NB4 (cell line): Measurements from ENCODE around the gene TEX12.

Experiments
- POLR2A ChIP-seq: IDR thresholded peaks from 2 replicates; pipeline ENCODE4 v1.6.1; 2011; ENCODE audit warnings: mild to moderate bottlenecking; ENCODE audit not compliant: insufficient read length; ENCODE audit errors: extremely low read depth
- TF ChIP-seq, protein P1 (sequence below): IDR thresholded peaks from one replicate; pipeline ENCODE4 v1.5.1; 2012; ENCODE audit warnings: low read depth, low read length

DNA sequence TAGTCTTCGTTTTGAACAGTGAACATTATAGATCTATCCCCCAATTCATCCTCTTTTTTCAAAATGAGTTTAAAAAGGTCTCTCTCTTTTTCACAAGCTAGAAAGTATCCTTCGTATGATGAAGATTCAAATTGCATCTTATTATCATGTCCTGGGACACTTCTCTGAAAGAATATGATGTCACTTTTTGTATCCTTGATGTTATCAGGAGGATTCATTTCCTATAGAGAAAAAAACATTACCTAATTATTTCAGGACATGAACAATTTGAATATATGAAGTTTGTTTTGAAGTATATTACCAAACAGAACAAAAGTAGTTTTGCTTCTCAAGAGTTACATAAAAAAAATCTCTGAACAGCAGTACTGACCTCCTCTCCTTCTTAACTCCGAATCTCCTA, 23.6 kb upstream of the TEX12 start:
- TF ChIP-seq, protein P1, sequence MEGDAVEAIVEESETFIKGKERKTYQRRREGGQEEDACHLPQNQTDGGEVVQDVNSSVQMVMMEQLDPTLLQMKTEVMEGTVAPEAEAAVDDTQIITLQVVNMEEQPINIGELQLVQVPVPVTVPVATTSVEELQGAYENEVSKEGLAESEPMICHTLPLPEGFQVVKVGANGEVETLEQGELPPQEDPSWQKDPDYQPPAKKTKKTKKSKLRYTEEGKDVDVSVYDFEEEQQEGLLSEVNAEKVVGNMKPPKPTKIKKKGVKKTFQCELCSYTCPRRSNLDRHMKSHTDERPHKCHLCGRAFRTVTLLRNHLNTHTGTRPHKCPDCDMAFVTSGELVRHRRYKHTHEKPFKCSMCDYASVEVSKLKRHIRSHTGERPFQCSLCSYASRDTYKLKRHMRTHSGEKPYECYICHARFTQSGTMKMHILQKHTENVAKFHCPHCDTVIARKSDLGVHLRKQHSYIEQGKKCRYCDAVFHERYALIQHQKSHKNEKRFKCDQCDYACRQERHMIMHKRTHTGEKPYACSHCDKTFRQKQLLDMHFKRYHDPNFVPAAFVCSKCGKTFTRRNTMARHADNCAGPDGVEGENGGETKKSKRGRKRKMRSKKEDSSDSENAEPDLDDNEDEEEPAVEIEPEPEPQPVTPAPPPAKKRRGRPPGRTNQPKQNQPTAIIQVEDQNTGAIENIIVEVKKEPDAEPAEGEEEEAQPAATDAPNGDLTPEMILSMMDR: no peak
- TF ChIP-seq POLR2A: no peak
